Ishikawa (cell line): ENCODE results near the gene GPR150.

Source experiments
- EGR1 ChIP-seq: IDR thresholded peaks from 2 replicates; pipeline ENCODE4 v1.6.1; 2012
- EP300 ChIP-seq: IDR thresholded peaks from 2 replicates; pipeline ENCODE4 v1.6.1; 2012; ENCODE audit warnings: borderline replicate concordance
- FOXM1 ChIP-seq: IDR thresholded peaks from 2 replicates; pipeline ENCODE4 v1.6.1; 2012; ENCODE audit warnings: low read depth, borderline replicate concordance
- RAD21 ChIP-seq: IDR thresholded peaks from 2 replicates; pipeline ENCODE4 v1.6.1; 2012; ENCODE audit warnings: low read depth
- TAF1 ChIP-seq: IDR thresholded peaks from 2 replicates; pipeline ENCODE4 v1.6.1; 2012; ENCODE audit warnings: low read depth, mild to moderate bottlenecking
- TEAD4 ChIP-seq: IDR thresholded peaks from 2 replicates; pipeline ENCODE4 v1.6.1; 2012
- YY1 ChIP-seq: IDR thresholded peaks from 2 replicates; pipeline ENCODE4 v1.6.1; 2012; ENCODE audit warnings: low read depth
- ZBTB7A ChIP-seq: IDR thresholded peaks from 2 replicates; pipeline ENCODE4 v1.6.1; 2012; ENCODE audit warnings: low read depth
- TF ChIP-seq, protein P1 (sequence below): IDR thresholded peaks from 2 replicates; pipeline ENCODE4 v1.6.1; 2012; ENCODE audit warnings: low read depth, mild to moderate bottlenecking
- TF ChIP-seq, protein P2 (sequence below): IDR thresholded peaks from 2 replicates; pipeline ENCODE4 v1.6.1; 2012

GPR150 gene

DNA sequence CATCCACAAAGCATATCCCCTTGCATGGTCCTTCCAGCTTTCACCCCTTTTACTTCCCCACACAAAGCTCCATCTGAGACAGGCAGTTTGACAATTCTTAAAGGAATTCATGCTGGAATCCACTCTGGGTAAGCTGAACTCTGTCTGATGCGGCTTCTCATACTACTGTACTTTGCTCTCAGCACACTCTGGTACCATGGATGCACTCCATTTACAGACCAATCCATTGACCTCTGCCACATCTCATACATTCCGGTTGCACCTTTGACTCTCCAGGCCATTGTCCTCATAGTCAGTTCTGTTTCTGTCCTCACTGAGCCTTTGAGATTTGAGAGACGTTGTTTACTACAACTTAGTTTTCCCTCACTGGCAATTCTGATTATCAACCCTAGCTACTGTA is 50.7 kb downstream of the GPR150 start:
- TF ChIP-seq, protein P1, sequence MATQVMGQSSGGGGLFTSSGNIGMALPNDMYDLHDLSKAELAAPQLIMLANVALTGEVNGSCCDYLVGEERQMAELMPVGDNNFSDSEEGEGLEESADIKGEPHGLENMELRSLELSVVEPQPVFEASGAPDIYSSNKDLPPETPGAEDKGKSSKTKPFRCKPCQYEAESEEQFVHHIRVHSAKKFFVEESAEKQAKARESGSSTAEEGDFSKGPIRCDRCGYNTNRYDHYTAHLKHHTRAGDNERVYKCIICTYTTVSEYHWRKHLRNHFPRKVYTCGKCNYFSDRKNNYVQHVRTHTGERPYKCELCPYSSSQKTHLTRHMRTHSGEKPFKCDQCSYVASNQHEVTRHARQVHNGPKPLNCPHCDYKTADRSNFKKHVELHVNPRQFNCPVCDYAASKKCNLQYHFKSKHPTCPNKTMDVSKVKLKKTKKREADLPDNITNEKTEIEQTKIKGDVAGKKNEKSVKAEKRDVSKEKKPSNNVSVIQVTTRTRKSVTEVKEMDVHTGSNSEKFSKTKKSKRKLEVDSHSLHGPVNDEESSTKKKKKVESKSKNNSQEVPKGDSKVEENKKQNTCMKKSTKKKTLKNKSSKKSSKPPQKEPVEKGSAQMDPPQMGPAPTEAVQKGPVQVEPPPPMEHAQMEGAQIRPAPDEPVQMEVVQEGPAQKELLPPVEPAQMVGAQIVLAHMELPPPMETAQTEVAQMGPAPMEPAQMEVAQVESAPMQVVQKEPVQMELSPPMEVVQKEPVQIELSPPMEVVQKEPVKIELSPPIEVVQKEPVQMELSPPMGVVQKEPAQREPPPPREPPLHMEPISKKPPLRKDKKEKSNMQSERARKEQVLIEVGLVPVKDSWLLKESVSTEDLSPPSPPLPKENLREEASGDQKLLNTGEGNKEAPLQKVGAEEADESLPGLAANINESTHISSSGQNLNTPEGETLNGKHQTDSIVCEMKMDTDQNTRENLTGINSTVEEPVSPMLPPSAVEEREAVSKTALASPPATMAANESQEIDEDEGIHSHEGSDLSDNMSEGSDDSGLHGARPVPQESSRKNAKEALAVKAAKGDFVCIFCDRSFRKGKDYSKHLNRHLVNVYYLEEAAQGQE, result no peak
- TF ChIP-seq YY1, result no peak
- TF ChIP-seq FOXM1, result no peak
- TF ChIP-seq EP300, result no peak
- no peak for TF ChIP-seq EGR1
- TF ChIP-seq ZBTB7A, result no peak
- no peak for TF ChIP-seq TAF1
- TF ChIP-seq TEAD4, result no peak
- TF ChIP-seq RAD21, result no peak
- TF ChIP-seq, protein P2, sequence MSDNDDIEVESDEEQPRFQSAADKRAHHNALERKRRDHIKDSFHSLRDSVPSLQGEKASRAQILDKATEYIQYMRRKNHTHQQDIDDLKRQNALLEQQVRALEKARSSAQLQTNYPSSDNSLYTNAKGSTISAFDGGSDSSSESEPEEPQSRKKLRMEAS, result no peak
